GM10248 (cell line): ENCODE measurements around the gene PHF21A.

Experiments
- CTCF ChIA-PET: fragments of 300-600 bp; sonication (Branson Sonifier 250); formaldehyde crosslinking; extraction: SDS; loops from one replicate; lab custom pipeline; 2021; ENCODE audit warnings: antibody characterized with exemption; lab: Yijun Ruan, JAX
- POLR2A ChIA-PET: fragments of 350-650 bp; sonication (Branson Sonifier 250); formaldehyde crosslinking; extraction: SDS; loops from one replicate; lab custom pipeline; 2020; ENCODE audit warnings: antibody characterized with exemption; lab: Yijun Ruan, JAX
- DNase-seq: peaks from one replicate; pipeline ENCODE4 v3.0.0; 2012; ENCODE audit errors: extremely low spot score
- CTCF ChIP-seq: IDR thresholded peaks from 2 replicates; pipeline ENCODE4 v1.5.1; 2012; ENCODE audit warnings: mild to moderate bottlenecking, low read depth; ENCODE audit errors: extremely low read depth, missing control alignments, control extremely low read depth

PHF21A gene

GRCh38 chr11:46149826-46150225, 28.6 kb upstream of the PHF21A start:
- TF ChIP-seq CTCF = no peak
- no peak for DNase-seq
- CTCF ChIA-PET = no interaction called here
- POLR2A ChIA-PET = no interaction called here

GRCh38 chr11:46149342-46149741, 28.1 kb upstream of the PHF21A start:
- POLR2A ChIA-PET = no interaction called here
- no peak for TF ChIP-seq CTCF
- no peak for DNase-seq
- CTCF ChIA-PET = no interaction called here

GRCh38 chr11:46144741-46145140, 23.5 kb upstream of the PHF21A start:
- CTCF ChIA-PET = no interaction called here
- TF ChIP-seq CTCF = no peak

GRCh38 chr11:46143049-46143806, 22.0 kb upstream of the PHF21A start:
- no peak for TF ChIP-seq CTCF
- CTCF ChIA-PET = interaction anchor here (0.7 kb wide), 1 partner anchor 56 kb away, joined by 3 read pairs; no protein-coding TSS in a partner anchor
- POLR2A ChIA-PET = no interaction called here
- no peak for DNase-seq

More at GRCh38 chr11:46144741-46145140, 23.5 kb upstream of the PHF21A start:
- DNase-seq = no peak
- POLR2A ChIA-PET = no interaction called here

GRCh38 chr11:46142561-46142960, 21.3 kb upstream of the PHF21A start:
- no peak for TF ChIP-seq CTCF
- POLR2A ChIA-PET = no interaction called here
- CTCF ChIA-PET = no interaction called here
- DNase-seq = no peak

GRCh38 chr11:46141597-46141996, 20.3 kb upstream of the PHF21A start:
- no peak for DNase-seq
- POLR2A ChIA-PET = no interaction called here
- CTCF ChIA-PET = no interaction called here
- TF ChIP-seq CTCF = no peak
